Astrocyte (in vitro differentiated cells and primary cell): Measurements from ENCODE around the gene MGAT3.

ENCODE experiments used
- EZH2 ChIP-seq: IDR thresholded peaks from 2 replicates; pipeline ENCODE4 v1.6.1; 2012; ENCODE audit warnings: mild to moderate bottlenecking, low read length, inconsistent platforms; ENCODE audit not compliant: insufficient read depth
- TF ChIP-seq, protein P1 (sequence below): IDR thresholded peaks from 2 replicates; pipeline ENCODE4 v1.5.1; 2011; ENCODE audit warnings: low read depth, mild to moderate bottlenecking, inconsistent platforms, low read length, moderate library complexity; ENCODE audit not compliant: insufficient read depth

DNA sequence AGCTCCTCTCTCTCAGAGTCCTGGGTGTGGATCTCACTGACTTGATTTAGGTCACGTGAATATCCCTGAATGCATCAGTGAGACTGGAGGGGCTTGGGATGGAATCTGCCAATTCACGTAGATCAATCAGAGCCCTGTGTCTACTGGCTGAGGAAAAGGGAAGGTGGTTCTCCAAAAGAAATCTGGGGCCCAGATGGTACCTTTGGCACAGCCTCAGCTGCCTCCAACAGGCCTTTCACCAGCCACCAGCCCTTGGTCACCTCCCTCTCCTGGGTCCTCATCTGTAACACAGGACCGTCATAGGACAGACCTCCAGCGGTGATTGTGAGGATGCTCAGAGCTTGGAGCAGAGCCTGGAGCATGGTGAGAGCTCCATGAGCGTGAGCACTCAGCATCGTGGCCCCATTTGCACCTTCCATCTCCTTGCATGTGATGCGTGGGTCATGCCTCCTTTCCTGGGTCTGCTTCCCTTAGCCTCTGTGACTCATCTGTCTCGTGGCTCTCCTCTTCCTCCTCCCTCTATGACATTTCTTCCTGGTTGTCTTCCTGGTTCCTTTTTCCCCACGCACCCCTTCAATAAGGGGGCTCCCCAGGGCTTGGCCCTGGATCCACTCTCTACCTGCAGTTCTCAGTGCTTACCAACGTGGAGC is 37.8 kb downstream of the MGAT3 start:
- TF ChIP-seq, protein P1, sequence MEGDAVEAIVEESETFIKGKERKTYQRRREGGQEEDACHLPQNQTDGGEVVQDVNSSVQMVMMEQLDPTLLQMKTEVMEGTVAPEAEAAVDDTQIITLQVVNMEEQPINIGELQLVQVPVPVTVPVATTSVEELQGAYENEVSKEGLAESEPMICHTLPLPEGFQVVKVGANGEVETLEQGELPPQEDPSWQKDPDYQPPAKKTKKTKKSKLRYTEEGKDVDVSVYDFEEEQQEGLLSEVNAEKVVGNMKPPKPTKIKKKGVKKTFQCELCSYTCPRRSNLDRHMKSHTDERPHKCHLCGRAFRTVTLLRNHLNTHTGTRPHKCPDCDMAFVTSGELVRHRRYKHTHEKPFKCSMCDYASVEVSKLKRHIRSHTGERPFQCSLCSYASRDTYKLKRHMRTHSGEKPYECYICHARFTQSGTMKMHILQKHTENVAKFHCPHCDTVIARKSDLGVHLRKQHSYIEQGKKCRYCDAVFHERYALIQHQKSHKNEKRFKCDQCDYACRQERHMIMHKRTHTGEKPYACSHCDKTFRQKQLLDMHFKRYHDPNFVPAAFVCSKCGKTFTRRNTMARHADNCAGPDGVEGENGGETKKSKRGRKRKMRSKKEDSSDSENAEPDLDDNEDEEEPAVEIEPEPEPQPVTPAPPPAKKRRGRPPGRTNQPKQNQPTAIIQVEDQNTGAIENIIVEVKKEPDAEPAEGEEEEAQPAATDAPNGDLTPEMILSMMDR, result no peak
- no peak for TF ChIP-seq EZH2
